K562 (cell line): Measurements from ENCODE around the gene HPCA. TPM values are rescaled to one million over a fixed set of nuclear protein-coding genes. Genes with fewer than 3 reads are reported as not detected.

ENCODE experiments used
- FOXK1 ChIP-seq: sonication (generic); formaldehyde crosslinking; IDR thresholded peaks from 2 replicates; pipeline ENCODE4 v1.8.0; 2022; ENCODE audit warnings: missing genetic modification reagents, mild to moderate bottlenecking, borderline replicate concordance
- HMG20A ChIP-seq: fragments of 450-650 bp; formaldehyde crosslinking; conservative IDR thresholded peaks from 2 replicates; pipeline ENCODE4 v1.4.0; 2020; ENCODE audit warnings: mild to moderate bottlenecking, mixed read lengths
- HNRNPUL1 ChIP-seq: fragments of 200-400 bp; formaldehyde crosslinking; IDR thresholded peaks from 2 replicates; pipeline ENCODE4 v1.6.1; 2017; ENCODE audit warnings: low read length
- MYC ChIP-seq, 2 experiments: fragments of 250-450 bp in 1 of 2; sonication (Bioruptor Pico) in 1 of 2; IDR thresholded peaks; 2 replicates each; pipeline versions ENCODE4 v1.5.1 to v1.6.1; 2012 to 2021; ENCODE audit warnings: low read depth in 2 of 2, borderline replicate concordance in 1 of 2, improper control_type of control experiment in 1 of 2, low read length in 1 of 2, mild to moderate bottlenecking in 1 of 2, moderate library complexity in 1 of 2
- NR2F6 ChIP-seq: fragments of 450-650 bp; formaldehyde crosslinking; IDR thresholded peaks from 2 replicates; pipeline ENCODE4 v1.4.0; 2020; ENCODE audit warnings: mild to moderate bottlenecking
- RBM34 ChIP-seq: fragments of 200-400 bp; formaldehyde crosslinking; IDR thresholded peaks from 2 replicates; pipeline ENCODE4 v1.6.1; 2018; ENCODE audit warnings: low read length, borderline replicate concordance; ENCODE audit not compliant: insufficient read depth
- TEAD4 ChIP-seq, 2 experiments: sonication (generic) in 1 of 2; formaldehyde crosslinking in 1 of 2; IDR thresholded peaks; 2 replicates each; pipeline versions ENCODE4 v1.6.1 to v1.8.0; 2012 to 2022; ENCODE audit warnings: borderline replicate concordance in 1 of 2, inconsistent platforms in 1 of 2, low read length in 1 of 2, mild to moderate bottlenecking in 1 of 2, missing genetic modification reagents in 1 of 2
- ZKSCAN3 ChIP-seq: fragments of 250-450 bp; sonication (Bioruptor Pico); IDR thresholded peaks from 2 replicates; pipeline ENCODE4 v1.4.0; 2020
- ZNF318 ChIP-seq, 2 experiments: fragments of 450-650 bp; IDR thresholded peaks; 2 replicates each; pipeline ENCODE4 v1.6.1; 2016; ENCODE audit warnings: mild to moderate bottlenecking in 2 of 2, borderline replicate concordance in 1 of 2, low read depth in 1 of 2, moderate library complexity in 1 of 2
- ZNF347 ChIP-seq: fragments of 450-650 bp; formaldehyde crosslinking; IDR thresholded peaks from 2 replicates; pipeline ENCODE4 v1.4.0; 2020; ENCODE audit warnings: low read depth, mild to moderate bottlenecking, moderate library complexity
- ZNF707 ChIP-seq: fragments of 250-450 bp; sonication (Bioruptor Pico); conservative IDR thresholded peaks from 2 replicates; pipeline ENCODE4 v1.8.0; 2022; ENCODE audit warnings: inconsistent platforms, mild to moderate bottlenecking, moderate library complexity
- ZSCAN32 ChIP-seq: fragments of 450-650 bp; formaldehyde crosslinking; IDR thresholded peaks from 2 replicates; pipeline ENCODE4 v1.4.0; 2020; ENCODE audit warnings: mild to moderate bottlenecking, moderate library complexity
- polyA plus RNA-seq, 8 experiments: library from polyadenylated mRNA; depleted of rRNA in 4 of 8; stranded (reverse) in 5 of 8; unstranded in 3 of 8; fragments of >200 nt; fragmentation: Nextera tagmentation in 2 of 8; fragmentation: Illumina TruSeq in 1 of 8; extraction: Ambion mirVana in 2 of 8; extraction: Trizol in 1 of 8; gene quantifications; 2 replicates each; pipeline versions ENCODE4 v1.2.1 to v1.2.3, GENCODE V29; 2011 to 2014; ENCODE audit warnings: inconsistent platforms in 1 of 8, missing spikeins in 1 of 8
- total RNA-seq, 7 experiments: library from RNA; depleted of rRNA in 6 of 7; stranded (reverse); fragments of >200 nt in 6 of 7; fragmentation: Illumina TruSeq in 2 of 7; extraction: Trizol in 2 of 7; gene quantifications; 2 replicates each; pipeline versions ENCODE4 v1.2.1 to v1.2.3, GENCODE V29; 2011 to 2021; ENCODE audit warnings: low replicate concordance in 1 of 7
- TF ChIP-seq, protein P1 (sequence below): IDR thresholded peaks from 2 replicates; pipeline ENCODE4 v1.6.1; 2011; ENCODE audit warnings: borderline replicate concordance, low read depth, mild to moderate bottlenecking, moderate library complexity, low read length; ENCODE audit not compliant: insufficient read depth, poor library complexity, severe bottlenecking
- TF ChIP-seq, protein P2 (sequence below): fragments of 250-450 bp; sonication (Bioruptor Pico); IDR thresholded peaks from 2 replicates; pipeline ENCODE4 v1.5.1; 2021; ENCODE audit warnings: mild to moderate bottlenecking

HPCA gene
- total and polyA plus RNA-seq, 9 of the 15 experiments (the other 6 are each of a cell fraction or from before 2014, with no cell fraction given), result not detected

- TF ChIP-seq ZNF318 (IDR thresholded peaks at IDR 0.05; ENCODE audit: borderline replicate concordance in 1 of 2, low read depth in 1 of 2) (no peak), MYC (IDR thresholded peaks at IDR 0.05; ENCODE audit: low read depth, low read length) (peak; percentile 76), MYC (CRISPR knock-in tag; IDR thresholded peaks at IDR 0.05; ENCODE audit: borderline replicate concordance, low read depth) (no peak), HNRNPUL1 (no peak), ZNF707 (CRISPR knock-in tag) (no peak), RBM34 (no peak), ZSCAN32 (no peak), ZNF347 (CRISPR knock-in tag) (no peak), TEAD4 (IDR thresholded peaks at IDR 0.05; ENCODE audit: low read length) (no peak), TEAD4 (CRISPR knock-in tag; IDR thresholded peaks at IDR 0.05; ENCODE audit: borderline replicate concordance) (no peak), ZKSCAN3 (CRISPR knock-in tag) (no peak), HMG20A (no peak), FOXK1 (CRISPR knock-in tag) (no peak), NR2F6 (CRISPR knock-in tag) (no peak)
- TF ChIP-seq, protein P1, sequence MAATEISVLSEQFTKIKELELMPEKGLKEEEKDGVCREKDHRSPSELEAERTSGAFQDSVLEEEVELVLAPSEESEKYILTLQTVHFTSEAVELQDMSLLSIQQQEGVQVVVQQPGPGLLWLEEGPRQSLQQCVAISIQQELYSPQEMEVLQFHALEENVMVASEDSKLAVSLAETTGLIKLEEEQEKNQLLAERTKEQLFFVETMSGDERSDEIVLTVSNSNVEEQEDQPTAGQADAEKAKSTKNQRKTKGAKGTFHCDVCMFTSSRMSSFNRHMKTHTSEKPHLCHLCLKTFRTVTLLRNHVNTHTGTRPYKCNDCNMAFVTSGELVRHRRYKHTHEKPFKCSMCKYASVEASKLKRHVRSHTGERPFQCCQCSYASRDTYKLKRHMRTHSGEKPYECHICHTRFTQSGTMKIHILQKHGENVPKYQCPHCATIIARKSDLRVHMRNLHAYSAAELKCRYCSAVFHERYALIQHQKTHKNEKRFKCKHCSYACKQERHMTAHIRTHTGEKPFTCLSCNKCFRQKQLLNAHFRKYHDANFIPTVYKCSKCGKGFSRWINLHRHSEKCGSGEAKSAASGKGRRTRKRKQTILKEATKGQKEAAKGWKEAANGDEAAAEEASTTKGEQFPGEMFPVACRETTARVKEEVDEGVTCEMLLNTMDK, result peak; percentile 73
- TF ChIP-seq, protein P2, sequence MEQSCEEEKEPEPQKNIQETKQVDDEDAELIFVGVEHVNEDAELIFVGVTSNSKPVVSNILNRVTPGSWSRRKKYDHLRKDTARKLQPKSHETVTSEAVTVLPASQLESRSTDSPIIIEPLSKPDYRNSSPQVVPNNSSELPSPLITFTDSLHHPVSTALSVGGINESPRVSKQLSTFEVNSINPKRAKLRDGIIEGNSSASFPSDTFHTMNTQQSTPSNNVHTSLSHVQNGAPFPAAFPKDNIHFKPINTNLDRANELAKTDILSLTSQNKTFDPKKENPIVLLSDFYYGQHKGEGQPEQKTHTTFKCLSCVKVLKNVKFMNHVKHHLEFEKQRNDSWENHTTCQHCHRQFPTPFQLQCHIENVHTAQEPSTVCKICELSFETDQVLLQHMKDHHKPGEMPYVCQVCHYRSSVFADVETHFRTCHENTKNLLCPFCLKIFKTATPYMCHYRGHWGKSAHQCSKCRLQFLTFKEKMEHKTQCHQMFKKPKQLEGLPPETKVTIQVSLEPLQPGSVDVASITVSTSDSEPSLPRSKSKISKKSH (CRISPR knock-in tag), result no peak
Measured at GRCh38 chr1:32876341-32877210, 9.7 kb upstream of the HPCA start (continued).
